HG02885 (cell line): ENCODE results near the gene TWIST2.

Experiments used
- ATAC-seq: cut with Tn5 transposase; IDR thresholded peaks from one replicate; pipeline ENCODE4 v1.9.1; 2021; ENCODE audit warnings: mild to moderate bottlenecking; ENCODE audit not compliant: unreplicated experiment, poor library complexity

The TWIST2 gene

DNA sequence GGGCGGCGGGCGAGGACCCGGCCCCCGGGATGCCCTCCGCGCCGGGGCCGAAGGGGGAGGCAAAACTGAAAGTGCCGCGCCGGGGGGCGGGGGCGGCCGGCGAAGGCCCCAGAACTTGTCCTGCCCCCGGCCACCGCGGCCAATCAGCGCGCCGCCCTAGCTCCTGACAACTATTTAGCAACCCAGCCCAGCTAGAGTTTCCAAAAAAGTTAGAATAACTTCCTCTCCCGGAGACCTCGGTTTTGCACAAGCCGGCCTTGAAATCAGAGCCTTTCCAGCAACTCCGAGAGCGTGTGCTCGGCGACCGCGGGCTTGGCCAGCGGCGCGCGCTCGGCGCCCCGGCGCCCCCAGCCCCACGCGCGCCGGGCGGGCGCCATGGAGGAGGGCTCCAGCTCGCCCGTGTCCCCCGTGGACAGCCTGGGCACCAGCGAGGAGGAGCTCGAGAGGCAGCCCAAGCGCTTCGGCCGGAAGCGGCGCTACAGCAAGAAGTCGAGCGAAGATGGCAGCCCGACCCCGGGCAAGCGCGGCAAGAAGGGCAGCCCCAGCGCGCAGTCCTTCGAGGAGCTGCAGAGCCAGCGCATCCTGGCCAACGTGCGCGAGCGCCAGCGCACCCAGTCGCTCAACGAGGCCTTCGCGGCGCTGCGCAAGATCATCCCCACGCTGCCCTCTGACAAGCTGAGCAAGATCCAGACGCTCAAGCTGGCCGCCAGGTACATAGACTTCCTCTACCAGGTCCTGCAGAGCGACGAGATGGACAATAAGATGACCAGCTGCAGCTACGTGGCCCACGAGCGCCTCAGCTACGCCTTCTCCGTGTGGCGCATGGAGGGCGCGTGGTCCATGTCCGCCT is at the start of gene TWIST2:
TSS of gene TWIST2 (plus strand) at position 245 of the 850 bp plus-strand sequence. CDS start at position 376, 131 bp downstream.
- ATAC-seq = no peak

DNA sequence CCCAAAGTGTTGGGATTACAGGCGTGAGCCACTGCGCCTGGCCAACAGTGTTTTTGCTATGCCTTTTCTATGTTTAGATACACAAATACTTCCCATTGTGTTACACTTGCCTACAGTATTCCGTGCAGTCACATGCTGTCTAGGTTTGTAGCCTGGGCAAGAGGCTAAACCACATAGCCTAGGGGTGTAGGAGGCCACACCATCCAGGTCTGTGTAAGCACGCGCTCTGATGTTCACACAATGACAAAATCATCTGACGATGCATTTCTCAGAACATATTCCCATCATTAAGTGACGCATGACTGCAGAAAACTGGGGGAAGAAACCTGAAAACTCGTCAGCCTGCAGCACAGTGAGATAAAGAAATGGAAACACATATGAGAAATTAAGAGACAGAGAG is 46.1 kb upstream of the TWIST2 start:
- ATAC-seq = no peak

DNA sequence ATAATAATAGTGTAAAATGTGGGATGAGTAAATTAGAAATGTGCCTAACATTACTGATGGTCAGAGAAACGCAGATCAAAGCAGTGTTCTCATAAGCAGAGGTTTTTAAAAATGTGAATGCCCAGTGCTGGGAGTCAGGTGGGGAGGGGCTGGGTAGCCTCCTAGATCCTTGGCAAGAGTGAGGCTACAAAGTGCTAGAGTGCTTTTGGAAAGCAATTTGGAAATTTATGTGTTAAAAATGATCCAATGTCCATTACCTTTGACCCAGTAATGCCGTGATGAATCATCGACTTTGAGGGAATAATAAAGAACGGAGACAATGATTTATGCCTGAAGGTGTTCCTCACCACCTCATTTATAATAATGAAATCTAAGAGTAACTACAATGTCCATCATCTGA is 44.9 kb upstream of the TWIST2 start:
- no peak for ATAC-seq

DNA sequence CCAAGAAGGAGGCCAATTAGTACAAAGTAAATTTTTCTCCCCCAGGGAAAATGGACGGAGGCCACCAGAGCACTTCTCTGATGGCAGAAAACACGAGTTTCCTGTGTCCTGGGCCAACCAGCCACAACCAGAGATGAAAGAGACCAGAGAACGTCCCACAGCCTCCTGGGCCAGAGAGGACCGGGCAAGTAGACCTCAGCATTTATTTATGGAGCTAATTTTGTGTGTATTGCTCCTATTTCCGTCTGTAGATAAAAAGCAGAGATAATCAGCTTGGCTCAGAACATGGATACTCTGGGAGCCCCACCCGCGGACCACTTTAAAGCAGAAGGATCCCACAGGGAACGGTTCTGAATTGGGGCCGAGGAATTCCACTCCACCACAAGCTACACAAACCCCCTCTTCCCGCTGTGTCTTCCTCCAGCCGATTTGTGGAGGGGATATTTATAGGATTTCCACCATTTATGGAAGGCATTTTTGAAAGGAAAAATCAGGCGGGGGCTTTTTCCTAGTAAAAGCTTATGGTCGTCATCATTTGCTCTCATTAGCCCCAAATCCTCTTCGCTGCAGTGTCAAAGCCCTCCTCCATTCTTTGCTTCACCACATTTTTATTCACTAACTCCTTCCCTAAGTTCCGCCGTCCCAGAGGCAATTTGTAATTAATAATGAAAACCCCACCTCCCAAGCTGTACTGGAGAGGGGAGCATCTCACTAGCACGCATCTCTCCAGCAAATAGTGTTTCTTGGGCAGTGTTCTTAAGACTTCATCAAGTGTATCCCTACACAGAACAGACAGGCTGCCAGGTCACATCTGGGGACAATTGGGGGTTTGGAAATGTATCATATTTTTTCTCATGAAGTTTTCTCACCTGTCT is 43.7 kb upstream of the TWIST2 start:
- no peak for ATAC-seq

DNA sequence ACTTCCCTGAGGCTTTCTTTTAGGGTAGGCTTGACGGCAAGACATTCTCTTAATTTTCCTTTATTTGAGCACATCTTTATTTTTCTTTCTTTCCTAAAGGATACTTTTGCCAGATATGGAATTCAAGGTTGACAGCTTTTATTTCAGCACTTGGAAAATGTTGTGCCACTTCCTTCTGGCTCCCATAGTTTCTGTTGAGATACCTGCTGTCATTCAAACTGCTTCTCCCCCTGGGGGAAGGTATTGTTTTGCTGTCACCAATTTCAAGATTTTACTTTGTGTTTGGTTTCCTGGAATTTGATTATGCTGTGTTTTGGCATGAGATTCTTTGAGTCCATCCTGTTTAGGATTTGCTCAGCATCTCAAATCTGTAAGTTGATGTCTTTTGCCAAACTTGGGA is 39.1 kb upstream of the TWIST2 start:
- ATAC-seq = no peak

DNA sequence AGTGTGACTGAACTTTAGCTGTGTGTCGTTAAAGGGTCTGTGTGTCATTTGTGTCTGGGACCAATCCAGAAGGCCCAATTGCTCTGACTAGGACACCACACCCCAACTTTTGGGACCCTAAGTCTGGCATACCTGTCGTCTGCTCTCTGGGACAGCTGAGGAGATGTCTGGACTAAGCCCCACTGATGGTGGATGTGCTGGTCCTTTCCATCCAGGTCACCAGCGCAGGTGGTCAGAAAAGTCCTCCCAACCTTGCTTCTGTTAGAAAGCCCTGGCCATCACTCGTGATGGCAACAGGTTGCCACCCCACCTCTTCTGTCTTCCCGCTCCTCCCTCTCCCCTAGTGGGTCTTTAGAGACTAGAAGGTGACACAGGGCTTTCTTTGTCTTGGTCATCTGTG is 37.6 kb upstream of the TWIST2 start:
- no peak for ATAC-seq

DNA sequence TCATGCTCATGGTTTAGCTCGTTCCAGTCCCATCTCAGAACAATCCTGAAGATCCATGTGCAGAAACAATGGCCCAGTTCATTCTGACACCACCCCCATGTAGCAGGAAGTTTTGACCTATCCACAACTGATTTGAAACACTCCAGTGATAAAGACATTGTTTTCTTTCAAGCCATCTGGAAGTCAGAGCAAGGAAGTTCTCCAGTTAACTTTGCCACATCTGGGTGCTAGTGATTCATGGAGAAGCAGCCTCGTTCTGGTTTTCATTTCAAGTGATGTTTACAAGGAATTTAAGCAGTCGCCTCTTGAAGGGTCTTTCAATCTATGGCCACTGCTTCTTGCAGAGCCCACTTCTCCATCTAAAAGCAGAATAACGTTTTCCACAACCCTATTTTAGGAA is 36.6 kb upstream of the TWIST2 start:
- no peak for ATAC-seq

DNA sequence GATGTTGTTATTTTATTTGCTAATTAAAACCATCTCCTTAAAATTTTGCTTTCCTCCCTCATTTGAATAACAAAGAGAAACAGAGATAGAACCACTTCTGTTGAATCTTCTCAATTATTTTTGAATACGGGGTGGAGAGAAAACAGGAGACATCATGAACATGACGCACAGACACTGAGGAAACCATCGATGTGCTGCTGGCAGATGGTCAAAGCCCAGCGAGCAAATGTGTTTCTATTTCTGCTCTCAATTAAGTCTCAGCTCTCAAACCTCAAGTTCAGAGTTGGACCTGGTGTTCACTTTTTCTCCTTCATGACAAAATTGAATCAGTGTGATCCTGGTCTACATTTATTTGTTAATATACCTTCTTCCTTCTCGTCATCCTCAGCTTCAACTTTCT is 36.1 kb upstream of the TWIST2 start:
- no peak for ATAC-seq

DNA sequence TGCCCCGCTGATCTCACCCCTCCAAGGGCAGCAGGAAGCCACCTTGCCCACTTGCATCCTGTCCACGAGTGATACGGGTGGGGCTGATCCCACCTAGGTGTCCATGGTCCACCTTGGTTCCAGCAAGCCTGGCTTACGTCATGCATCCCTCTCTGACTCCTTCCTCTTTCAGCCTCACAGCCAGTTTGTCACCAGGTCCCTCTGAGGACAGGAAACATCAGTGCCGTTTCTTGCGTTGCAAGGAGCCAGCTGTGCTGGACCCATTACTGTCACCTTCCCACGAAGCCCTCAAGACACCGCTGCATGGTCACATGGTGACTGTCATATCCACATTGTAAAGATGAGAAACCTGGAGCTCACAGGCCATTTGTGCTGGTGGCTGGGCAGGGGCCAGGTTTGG is 34.8 kb upstream of the TWIST2 start:
- ATAC-seq = no peak

DNA sequence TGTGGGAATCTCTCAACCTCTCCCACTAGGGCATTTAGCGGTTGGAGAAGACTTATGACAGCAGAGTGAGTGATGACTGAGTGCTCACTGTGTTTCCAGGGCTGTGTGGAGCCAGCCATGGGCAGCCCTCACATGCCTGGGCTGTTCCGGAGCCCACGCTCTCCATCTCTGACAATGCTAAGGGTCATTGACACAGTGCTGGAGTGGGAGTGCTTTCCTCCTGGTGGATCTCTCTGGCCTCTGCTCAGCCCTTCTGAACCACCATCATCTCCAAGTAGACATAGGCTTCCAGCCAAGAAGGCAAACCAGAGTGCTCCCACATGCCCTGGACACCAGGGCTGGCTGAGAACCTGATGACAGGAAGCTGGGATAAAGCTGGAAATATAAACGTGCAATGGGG is 33.1 kb upstream of the TWIST2 start:
- ATAC-seq = no peak

DNA sequence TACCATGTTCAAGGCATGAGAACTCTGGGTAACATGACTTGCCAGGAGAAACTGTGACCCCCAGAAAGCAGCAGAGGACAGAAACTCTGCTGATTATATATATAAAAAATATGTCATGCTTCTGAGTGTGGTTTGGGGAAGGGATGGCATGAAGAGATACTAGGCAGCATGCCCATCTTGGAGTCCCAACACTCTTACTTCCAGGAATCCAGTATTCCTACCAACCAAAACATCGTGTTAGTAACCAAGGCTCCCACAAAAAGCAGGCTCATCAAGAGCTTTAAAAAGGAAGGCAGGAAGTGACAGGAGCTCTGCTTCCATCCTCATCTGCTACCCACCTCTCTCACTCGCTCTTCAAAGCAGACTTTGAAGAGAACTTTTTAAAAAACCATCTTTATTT is 31.6 kb upstream of the TWIST2 start:
- no peak for ATAC-seq

DNA sequence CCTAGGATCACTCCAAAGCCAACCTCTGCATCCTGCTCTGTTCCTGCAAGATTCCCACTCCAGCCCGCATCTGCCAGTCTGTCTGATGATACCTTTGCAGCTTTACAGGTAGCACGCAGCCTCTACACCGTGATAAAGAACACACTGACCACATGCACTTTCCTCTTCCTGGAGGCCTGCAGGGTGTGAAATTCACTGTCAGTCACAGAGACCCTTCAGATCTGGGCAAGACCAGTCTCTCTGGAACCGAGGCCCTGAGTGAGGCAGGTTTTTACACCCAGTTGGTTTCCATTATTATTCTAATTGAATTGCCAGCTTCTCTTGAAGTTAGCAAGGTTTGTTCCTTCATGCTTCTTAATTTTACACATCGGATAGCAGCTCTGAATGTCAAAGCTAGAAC is 30.5 kb upstream of the TWIST2 start:
- no peak for ATAC-seq

DNA sequence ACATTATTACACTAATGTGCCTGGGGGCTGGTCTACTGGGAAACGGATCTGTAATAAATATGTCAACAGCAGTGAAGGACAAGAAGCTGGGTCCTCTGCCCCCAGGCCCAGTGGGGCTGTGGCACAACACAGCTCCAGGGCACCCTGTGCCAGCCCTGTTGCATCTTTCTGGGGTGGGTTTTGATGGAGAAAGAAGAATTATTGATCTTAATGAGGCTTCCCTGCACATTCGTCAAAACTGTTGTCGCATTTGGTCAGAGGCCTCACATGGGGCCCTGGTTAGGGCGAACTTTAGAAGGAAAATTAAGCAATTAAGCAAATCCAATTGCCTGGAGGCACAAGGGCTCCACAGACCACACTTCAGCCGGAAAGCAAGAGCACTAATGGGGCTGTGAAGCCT is 30.0 kb upstream of the TWIST2 start:
- ATAC-seq = no peak

DNA sequence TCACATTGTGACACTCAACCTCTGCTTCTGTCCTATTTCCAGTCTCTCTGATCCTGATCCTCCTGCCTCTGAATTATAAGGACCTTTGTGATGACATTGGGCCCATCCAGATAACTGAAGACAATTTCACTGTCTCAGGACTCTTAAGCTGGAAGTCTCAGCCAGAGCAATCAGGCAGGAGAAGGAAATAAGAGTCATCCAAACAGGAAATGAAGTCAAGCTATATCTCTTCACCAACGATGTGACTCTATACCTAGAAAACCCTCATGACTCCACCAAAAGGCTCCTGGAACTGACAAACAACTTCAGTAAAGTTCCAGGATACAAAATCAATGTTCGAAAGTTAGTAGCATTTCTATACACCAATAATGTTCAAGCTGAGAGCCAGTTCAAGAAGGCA is 29.3 kb upstream of the TWIST2 start:
- no peak for ATAC-seq

DNA sequence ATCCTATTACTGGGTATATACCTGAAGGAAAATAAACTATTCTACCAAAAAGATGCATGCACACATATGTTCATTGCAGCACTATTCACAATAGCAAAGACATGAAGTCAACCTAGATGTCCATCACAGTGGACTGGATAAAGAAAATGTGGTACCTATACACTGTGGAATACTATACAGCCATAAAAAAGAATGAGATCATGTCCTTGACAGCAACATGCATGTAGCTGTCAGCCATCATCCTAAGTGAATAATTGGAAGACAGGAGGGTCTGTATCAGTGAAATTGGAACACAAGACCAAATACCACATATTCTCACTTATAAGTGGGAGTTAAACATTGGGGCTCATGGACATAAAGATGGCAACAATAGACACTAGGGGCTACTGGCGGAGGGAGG is 27.7 kb upstream of the TWIST2 start:
- ATAC-seq = no peak

DNA sequence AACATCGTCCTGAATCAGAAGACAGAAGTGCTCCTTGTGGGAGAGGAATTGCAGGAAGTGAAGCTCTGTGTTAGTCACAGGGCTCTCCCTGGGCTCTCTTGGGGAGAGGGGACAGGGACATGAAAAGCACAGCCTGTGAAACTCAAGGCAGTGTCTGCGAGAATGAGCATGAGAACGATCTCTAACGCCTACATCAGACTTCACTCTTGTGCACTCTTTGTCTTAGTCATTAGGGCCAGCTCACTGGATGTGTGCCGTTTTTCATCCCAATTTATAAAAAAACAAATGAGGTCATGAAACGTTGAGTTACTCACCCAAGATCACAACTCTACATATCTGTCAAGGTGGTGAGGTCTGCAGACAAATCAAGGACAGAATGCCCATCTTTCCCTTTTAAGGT is 27.0 kb upstream of the TWIST2 start:
- no peak for ATAC-seq

DNA sequence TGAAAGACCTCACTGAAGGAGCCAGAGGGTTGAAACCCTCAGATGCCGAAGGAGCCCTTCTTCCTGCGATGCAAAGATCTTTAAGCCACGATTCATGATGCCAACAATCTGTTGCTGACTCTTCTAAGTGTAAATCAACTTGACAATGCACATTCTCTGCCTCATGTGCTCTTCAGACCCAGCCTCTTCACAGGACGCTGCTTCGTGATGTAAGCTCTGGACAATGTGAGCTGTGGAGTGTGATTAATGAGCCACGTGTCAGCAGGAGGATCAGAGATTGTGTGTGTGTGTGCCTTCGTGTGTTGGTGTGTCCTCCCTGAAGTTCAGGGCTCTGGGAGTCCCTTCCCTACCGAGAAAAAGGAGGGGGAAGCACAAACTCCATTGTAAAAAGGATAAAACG is 26.5 kb upstream of the TWIST2 start:
- no peak for ATAC-seq

DNA sequence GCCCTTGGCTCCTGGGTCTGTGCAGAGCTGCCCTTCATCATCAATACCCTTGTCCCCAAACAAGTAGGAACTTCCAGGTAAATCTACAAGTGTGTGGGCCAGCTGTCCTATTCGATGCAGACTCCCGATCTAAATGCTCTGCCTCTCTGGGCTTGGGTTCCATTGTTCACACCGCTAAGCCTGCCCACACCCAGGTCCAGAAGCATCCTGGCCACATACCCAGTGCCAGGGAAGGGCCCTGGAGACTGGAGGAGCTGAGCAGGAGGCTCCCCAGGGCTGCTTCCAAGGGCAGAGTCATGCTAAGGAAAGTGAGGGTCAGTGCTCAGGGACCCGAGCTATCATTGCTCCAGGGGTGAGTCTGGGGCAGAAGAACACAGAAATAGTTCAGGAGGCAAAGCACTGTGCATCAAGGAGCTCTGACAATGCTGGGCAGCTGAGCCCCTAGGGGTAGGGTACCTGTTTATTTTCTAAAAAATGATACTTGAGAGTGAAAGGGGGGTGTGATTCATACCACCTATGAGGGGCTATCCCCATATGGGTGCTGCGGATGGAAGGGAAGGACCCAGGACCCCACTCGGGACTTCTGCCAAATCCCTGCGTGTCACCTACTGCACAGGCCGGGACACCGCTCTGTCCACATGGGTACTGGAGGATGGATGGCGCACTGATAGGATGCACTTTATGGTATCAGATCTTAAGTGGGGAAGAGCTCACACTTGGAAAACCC is 25.8 kb upstream of the TWIST2 start:
- no peak for ATAC-seq

DNA sequence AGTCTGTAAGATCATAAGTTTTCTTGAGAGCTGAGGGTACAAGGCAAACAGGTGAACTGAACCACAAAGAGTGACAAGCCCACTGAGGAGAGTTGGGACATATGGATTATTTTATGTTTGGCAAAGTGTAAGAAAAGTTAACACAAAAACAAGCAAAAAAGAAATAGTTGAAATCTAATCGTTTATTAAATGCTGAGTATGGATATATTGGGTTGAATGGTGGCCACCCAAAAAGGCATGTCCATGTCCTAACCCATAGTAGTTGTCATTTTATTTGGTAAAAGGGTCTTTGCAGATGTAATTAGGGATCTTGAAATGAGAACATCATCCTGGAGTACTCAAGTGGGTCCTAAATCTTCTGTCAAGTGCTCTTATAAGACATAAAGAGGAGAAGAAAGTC is 24.9 kb upstream of the TWIST2 start:
- ATAC-seq = no peak

DNA sequence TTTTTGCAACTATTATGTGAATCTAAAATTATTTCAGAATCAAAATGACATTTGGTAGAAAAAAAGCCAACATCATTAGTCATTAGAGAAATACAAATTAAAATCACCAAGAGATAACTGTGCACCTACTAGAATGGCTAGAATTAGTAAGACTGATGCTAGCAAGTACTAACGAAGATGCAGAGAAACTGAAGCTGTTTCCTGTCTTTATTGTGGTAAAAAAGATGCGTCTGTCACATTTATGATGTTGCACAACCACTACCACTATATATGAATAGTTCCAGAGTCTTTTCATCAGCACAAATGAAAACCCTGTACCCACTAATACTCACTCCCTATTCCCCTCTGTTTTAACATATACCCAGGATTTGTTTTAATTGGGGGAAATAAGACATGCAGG is 16.7 kb upstream of the TWIST2 start:
- no peak for ATAC-seq

DNA sequence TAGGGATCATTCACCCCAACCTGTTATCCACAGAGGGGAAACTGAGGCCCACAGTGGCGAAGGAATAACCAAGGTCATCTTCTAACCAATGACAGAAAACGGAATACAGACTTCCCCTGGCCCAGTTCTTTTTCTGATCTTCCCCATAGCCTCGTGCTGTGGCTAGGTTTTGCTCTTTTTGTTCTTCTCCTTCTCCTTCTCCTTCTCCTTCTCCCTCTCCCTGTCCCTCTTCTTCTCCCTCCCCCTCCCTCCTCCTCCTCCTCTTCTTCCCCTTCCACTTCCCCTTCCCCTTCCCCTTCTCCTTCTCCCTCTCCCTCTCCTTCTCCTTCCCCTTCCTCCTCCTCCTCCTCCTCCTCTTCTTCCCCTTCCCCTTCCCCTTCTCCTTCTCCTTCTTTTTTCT is 12.9 kb upstream of the TWIST2 start:
- ATAC-seq = no peak
